Bone marrow (tissue), 2 donors: Measurements from ENCODE around the gene TVP23A.

ENCODE experiments used
- DNase-seq, 2 donors: peaks; one replicate each; lab custom pipeline; 2025; lab: John Stamatoyannopoulos, UW

Gene TVP23A

DNA sequence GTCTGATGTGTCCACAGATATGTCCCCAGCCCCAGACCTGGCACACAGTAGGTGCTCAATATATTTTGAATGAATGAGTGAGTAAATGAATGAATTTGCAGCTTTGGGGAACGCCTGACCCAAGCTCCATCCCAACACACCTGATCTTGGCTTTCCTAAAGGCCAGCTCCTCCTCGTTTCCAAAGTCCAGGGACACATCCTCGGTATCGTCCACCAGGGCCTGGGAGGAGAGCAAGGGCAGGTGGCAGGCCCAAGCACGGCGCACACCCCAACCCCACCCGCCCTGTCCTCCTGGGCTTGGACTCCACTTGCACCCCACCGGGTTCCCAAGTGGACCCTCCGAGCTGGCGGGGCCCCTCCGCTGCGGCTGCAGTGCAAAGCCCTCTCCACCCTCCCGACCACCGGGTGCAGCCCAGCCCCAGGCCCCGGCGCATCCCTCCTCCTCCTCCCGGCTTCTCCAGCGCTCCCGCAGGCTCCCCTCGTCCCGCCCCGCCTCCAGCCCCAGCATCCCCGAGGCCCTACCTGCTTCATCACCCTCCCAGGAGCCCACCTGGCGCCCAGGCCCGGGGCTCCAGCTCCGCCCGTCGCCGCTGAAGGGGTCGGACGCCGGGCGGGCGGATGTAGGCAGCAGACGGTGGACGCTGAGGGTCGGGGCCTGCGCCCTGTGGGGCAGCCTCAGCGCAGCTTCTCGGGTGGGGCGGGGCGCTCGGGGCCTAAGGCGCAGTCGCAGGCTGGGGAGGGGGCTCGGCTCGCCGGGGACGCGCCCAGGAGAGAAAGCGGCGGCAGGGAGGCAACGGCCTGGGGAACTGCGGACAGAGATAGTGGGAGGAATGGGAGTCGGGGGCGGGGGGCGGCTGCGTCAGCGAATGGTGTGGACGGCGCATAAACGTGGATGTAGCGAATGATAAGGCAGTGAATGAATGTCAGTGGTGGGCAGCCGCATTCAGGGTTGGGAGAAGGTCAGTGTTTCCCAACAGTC lies at the start of gene TVP23A:
Gene TVP23A (minus strand): TSS at position 832 of the 979 bp plus-strand sequence. CDS start 301 bp downstream, at position 531.
- no peak for DNase-seq

DNA sequence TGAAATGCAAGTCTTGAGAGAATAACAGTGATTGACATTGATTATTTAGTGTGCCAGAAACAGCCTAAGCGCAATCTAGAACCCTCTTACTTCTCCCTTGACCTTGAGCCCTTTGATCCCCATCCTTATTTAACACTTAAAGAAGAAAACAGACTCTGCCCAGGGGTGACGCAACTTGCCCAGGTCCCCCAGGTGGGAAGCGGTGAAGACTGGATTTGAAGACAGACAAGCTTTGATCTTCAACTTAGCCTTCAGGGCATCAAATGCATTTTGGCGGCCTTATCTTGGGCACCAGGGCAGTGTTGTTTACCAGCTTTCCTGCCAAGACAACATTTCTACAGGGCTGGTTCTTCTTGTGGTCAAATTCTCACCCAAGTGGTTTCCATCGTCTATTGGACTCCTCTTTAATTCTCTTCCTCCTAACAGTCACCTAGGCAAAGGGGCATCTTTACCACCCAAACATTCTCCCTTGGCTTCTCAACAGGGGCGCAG lies 49.6 kb upstream of the TVP23A start:
- DNase-seq = no peak

DNA sequence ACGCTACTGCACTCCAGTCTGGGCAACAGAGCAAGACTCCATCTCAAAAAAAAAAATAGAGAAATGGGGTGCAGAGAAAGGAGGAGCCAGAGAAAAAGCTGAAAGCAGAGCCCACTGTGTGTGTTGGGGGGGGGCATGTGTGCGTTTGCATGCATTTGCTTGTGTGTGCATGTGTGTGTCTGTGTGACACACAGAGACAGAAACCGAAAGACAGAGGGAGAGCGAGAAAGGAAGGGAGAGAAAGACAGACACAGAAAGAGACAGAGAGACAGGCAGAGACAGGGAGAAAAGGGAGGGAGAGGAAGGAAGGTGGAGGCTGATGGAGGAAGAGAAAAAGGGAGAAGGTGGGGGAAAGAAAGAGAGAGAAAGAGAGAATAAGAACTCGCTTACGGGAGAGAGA lies 48.6 kb upstream of the TVP23A start:
- no peak for DNase-seq

DNA sequence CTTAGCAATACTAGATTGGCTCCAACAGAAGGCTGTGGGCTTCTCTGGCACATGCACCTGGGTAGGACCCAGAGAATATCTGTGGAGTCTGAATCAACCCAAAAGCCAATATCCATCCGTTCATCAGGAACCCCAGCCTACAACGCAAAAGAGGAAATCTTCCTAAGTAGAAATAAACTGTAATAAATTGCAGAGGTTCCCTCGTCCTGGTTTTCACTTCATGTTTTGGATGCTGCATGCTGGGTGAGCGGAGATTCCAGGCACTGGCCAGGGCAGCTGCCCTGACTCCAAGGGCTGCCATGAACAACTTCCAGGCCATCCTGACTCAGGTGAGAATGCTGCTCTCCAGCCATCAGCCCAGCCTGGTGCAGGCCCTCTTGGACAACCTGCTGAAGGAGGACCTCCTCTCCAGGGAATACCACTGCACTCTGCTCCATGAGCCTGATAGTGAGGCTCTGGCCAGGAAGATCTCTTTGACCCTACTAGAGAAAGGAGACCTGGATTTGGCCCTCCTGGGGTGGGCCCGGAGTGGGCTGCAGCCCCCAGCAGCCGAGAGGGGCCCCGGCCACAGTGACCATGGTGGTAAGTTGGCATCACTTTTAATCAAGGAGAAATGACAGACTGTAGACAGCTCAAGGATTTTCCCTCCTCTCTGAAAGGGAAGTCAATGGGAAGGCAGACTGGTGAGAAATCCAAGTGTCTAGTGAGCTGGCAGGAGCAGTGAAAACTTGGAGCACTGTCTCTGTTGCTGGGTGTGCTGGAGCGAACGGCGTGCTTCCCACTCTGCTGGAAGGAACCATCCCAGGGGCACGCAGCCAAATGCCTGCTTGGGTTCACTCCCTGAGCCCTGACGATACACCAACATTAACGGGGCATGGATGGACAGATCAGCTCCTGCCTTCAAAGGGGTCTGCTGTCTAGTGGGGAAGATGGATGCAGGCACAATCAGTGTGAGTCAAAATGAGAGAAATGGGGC lies 47.7 kb upstream of the TVP23A start:
- no peak for DNase-seq

DNA sequence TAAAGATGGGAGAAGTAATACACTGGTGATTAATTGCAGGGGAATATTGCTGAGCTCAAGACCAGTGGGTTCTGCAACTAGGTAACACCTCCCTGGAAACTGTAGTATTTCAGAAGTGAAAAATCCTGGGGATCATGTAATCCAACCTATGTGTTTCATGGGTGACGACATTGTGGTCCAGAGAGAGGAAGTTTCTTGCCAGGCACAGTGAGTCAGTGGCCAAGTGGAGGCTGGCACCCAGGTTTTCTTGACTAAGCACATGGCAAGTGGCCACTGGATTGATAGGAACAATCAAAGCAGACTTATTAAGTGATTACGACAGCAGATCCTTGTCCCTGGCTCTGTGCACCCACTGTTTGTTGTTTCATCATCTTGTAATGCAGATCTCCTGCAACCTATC lies 43.8 kb upstream of the TVP23A start:
- DNase-seq = peak; percentile 22 to 78

DNA sequence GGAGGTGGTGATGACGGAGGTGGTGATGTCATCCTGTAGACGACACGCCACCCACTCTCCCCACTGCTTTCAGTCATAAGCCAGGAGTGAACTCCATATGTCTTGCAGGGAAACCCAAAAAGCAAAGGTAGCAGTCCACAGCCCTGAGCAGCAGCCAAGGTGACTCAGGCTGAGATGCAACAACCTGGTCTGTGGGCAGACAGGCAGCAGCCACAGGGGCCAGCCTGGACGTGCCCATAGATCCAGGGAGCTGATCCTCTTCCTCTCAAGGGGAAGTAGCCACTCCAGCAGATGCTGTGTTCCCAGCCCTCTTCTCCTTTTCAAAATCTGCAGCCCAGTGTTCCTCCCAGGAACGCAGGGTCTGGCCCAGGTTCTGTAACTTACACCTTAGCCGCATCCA lies 41.1 kb upstream of the TVP23A start:
- no peak for DNase-seq

DNA sequence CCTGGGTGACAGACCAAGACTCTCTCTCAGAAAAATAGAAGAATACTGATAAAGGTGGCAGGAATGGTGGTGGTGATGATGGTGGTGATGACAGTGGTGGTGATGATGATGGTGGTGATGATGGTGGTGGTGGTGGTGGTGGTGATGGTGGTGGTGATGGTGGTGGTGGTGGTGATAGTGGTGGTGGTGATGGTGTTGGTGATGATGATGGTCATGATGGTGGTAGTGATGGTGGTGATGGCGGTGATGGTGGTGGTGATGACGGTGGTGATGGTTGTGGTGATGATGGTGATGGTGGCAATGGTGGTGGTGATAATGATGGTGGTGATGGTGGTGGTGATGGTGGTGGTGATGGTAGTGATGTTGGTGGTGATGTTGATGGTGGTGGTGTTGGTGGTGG lies 40.4 kb upstream of the TVP23A start:
- DNase-seq = no peak

DNA sequence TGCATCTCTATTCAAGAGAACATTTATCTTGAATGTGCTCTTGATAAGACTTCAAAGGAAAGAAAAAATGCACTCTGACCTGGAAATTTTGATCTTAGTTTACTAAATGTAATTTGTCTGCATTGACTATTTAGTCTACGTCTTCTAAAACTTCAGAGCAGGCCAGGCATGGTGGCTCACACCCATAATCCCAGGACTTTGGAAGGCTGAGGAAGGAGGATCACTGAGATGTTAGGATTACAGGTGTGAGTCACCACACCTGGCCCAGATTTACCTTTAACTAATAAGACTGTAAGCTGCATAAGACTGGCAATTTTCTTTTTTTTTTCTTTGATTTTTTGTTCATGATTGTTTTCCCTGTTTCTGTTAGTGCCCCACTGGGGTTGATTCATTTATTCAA lies 39.6 kb upstream of the TVP23A start:
- no peak for DNase-seq

DNA sequence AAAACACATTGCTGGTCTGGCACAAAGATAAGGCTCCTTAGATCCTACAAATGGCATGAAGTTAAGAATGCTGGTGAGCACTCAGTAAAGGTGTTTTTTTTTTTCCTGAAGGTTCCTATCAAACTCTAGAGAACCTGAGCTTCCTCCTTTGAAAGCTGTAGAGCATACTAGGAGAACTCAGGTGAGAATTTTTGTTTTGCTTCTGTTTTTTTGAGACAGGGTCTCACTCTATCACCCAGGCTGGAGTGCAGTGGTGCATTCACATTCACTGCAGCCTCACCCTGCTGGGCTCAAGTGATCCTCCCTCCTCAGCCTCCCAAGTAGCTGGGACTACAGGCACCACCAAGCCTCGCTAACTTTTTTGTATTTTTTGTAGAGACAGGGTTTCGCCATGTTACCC lies 37.4 kb upstream of the TVP23A start:
- DNase-seq = no peak

DNA sequence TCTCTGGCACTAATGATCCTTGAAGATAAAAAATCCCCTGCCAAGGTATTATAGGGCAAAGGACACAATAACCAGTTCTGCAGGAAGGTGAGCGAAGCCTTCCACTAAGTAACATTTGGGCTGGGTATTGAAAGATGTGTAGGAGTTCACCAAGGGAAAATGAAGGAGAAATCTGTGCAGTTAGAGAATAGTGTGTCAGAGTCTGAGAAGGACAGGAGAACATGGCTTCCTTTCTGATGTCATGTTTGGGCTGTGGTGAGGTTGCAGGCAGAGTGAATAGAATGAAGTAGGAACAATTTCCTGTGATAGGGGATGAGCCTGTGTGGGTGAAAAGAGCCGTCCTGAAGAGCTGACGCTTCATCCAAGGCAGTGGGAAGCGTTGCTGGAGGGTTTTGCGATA lies 34.4 kb upstream of the TVP23A start:
- peak in 1 of 2 donors; percentile 25 for DNase-seq

DNA sequence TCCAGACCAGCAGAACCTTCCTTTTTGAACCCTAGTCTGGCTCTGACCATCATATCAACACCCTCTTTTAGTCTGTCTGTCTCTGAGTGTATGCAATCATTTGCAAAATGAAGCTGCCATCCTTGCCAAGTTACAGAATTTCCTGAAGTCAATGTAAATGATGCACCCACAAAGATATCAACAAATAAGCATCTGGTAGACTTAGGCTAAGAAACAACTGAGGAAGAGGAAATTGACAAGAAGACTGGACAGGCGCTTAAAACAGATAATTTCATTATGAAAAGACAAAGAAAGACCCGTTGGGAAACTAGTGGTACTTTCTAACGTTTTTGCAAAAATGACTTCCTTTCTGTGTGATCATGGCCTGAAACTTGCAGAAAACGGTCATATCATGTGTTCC lies 33.7 kb upstream of the TVP23A start:
- DNase-seq = no peak

DNA sequence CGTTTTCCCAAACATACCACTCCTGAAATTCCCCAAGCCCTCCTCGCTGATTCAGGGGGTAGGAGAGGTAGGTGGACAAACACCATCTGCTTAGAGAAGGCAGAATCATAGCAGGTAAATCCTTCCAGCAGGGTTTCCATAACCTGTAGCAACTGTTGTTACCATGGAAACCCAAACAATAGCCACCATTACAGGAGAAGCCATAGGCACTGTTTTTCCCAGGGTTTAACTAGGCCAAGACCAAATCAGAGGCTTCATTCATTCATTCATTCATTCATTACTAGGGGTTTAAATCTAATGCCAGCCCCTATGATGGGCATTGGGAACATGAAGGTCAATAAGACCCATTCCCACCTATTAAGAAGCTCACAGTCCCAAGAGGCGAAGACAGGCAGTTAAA lies 32.9 kb upstream of the TVP23A start:
- DNase-seq = no peak

DNA sequence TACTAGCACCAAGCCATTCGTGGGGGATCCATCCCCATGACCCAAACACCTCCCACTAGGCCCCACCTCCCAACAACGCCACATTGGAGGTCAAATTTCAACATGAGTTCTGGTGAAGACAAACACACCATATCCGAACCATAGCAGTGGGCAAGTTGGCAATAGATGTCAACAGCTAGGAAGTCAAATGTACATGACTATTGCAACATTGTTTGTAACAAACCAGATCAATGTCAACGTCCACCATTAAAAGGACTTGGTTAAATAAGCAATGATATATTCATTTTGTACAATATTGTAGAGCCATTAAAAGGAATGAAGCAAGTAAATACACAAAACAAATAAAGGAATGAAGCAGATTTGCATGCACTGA lies 31.9 kb upstream of the TVP23A start:
- no peak for DNase-seq

DNA sequence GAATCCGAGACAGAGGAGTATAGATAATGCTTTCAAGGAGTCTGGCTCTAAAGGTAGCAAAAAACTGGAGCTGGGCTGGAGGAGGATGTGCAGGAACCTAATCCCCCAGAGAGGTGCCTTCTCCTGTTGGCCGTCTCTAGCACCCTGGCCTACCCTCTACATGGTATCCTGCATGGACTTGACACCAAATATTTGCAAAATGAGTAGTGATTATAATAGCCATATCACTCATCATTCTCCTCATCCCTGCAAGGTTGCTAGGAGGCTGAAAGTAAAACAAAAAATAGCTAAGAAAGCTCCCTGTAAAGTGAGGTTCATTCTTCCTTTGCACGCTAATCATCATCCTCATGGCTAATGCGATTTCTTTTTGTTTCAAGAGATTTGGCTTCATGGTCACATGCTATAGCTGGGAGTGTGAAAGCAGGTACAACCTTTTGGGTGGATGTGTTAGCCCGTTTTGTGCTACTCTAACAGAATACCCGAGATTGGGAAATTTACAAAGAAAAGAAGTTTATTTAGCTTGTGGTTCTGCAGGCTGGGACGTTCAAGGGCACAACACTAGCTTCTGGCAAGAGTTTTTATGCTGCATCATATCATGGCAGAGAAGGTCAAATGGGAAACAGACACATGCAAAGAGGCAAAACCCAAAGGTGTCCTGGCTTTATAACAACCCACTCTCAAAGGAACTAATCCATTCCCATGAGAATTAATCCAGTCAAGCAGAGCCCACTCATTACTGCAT lies 31.3 kb upstream of the TVP23A start:
- no peak for DNase-seq

DNA sequence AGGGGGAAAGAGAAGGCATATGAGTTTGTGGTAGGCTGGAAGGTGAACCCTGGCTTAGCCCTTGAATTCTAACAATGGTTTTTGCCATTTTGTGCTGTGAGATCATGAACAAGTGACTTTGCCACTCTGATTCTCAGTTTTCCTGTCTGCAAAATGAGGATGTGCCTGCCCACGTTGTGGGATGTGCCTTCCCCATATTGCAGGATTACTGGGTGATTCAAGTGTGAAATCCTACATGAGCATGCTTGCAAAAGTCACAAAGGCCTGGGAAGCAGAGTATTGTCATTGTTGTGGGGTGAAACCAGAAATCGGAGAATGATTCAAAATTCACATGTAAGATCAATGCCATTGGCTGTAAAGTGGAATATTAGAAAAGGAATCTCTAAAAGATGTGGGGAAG lies 28.6 kb upstream of the TVP23A start:
- no peak for DNase-seq

DNA sequence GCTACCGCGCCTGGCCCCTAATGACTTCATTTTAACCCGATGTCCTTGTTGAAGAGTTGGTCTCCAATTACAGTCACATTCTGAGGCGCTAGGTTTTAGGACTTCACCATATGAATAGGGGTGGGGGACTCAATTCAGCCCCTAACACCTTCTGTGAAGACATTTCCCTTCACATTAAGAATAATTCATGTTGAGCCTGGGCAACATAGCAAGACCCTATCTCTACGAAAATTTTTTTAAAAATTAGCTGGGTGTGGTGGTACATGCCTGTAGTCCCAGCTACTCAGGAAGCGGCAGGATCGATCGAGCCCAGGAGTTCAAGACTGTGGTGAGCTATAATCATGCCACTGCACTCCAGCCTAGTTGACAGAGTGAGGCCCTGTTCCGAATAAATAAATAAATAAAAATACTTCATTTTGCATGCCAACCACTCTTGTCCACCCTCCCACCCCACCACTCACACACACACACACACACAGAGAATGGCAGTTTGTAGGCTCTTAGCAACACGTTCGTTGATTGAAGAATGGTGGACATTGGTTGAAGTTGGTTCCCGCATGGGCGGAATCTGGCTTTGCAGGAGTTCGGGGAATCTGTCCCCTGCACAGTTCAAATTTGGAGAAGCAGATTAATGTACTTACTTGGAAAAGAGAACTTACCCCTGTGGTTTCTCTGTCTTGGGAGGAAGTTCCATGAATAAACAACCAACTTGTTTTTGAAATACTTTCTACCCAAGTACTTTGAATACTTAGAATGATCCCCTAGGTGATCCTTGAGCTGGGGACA lies 27.8 kb upstream of the TVP23A start:
- DNase-seq = peak in 1 of 2 donors; percentile 36

DNA sequence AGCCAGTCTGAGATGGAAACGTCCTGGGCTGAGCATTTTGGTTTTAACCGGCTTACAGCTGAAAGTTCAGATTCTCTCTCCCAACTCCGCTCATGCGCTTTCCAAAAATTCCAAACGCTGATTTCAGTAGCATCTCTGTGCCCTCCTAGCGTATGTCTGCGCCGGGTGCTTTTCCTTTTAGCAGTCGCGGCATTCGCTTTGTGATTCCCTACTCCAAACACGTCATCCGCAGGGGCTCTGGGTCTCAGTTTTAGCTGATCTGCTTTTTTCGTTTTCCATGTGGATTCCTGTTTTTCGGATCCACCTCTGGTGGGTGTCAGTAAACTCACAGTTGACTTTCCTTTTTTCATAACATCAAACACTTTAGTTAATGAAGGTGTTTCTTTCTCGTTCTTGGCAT lies 22.1 kb upstream of the TVP23A start:
- no peak for DNase-seq

DNA sequence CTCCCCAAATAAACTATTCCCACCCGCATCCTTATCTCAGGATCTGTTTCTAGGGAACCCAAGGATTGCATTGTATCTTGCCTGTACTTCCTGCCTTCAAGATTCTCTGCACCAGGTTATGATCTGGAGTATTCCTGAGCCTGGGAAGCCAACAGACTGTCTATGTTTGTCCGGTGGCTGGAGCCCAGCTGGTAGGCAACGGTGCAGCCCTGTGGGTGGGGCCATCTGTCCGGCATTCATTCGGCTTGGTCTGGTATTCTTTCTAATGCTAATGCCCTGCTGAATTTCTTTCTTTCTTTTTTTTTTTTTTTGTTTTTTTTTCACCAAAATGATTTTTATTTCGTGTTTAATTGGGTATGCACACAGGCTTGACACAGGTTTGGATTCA lies 20.7 kb upstream of the TVP23A start:
- no peak for DNase-seq

DNA sequence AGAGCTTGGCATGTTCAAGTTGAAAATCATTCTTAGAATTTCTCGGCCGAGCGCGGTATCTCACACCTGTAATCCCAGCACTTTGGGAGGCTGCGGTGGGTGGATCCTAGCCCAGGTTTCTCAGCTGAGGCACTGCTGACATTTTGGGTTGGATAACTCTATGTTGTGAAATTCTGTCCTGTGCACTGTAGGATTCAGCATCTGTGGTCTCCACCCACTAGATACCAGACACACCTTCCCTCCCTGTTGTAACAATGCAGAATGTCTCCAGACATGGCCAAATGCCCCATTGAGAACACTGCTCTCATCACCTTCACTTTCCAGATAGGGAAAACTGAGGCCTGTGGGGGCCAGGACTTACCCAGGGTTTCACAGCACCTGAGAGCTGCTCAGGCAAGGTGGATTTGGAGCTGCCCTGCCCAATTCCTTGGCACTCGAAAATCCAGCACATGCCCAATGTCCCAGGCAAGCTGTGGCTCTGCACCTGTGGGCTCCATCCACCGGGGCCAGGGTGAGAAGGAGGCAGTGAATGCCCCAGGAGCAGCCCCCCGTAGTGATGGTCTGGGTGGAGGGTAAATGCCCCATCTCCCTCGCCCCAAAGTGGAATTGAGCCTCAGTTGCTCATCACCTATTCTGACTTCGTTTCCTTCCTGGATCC lies 20.2 kb upstream of the TVP23A start:
- DNase-seq = no peak

DNA sequence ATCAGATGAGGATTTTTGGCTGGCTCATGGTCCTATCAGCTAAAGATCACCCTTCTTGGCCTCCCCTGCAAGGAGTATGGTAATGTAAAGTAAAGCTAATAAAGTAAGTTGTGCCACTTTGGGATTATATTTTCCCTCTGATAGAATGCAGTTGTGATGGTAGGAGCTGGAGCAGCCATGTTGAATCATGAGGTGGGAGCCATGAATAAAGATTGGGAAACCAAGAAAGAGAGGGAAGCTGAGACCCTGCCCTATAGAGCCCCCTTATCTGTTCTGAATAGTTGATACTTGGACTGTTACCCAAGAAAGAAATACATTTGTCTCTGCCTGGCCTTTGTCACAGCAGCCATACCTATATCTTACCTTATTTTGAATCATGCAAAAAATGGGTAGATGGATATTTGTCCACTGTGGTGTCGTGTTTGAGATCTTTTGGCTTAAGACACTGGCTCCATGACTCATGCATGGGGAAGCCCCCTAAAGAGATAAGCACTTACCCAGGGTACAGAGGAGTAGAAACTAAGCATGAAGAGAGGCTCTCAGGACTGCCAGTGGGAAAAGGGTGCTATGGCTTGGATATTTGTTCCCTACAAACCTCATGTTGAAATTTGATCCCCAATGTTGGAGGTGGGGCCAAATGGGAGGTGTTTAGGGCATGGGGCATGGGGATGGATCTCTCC lies 17.7 kb upstream of the TVP23A start:
- no peak for DNase-seq
